GM10248 (cell line): ENCODE results near the gene ETS1.

Source experiments
- CTCF ChIA-PET: fragments of 300-600 bp; sonication (Branson Sonifier 250); formaldehyde crosslinking; extraction: SDS; loops from one replicate; lab custom pipeline; 2021; ENCODE audit warnings: antibody characterized with exemption; lab: Yijun Ruan, JAX
- POLR2A ChIA-PET: fragments of 350-650 bp; sonication (Branson Sonifier 250); formaldehyde crosslinking; extraction: SDS; loops from one replicate; lab custom pipeline; 2020; ENCODE audit warnings: antibody characterized with exemption; lab: Yijun Ruan, JAX
- DNase-seq: peaks from one replicate; pipeline ENCODE4 v3.0.0; 2012; ENCODE audit errors: extremely low spot score
- TF ChIP-seq, protein P1 (sequence below): IDR thresholded peaks from 2 replicates; pipeline ENCODE4 v1.5.1; 2012; ENCODE audit warnings: mild to moderate bottlenecking, low read depth; ENCODE audit errors: extremely low read depth, missing control alignments, control extremely low read depth

Gene ETS1

DNA sequence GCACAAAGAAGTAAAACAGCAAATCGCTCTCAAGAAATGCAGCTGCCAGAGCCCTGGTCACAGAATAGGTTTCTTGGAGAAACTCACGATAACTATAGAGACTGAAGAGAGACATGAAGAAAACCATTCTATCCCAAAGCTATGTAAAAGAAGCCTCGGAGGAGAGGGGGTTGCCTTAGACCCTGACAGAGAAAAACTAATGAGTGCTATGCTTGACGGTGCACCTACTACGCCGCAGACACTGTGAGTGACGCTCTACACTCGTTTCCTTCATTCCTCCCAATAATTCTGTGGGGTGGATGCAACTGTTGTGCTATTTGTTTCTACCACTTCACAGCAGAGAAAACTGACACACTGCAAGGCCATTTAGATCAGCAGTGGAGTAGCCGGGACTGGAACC lies 121.8 kb downstream of the ETS1 start:
- CTCF ChIA-PET = interaction anchor here (0.9 to 2.0 kb wide), 6 partner anchors 9 to 175 kb away, joined by 3 to 5 read pairs (median 4); no protein-coding TSS in a partner anchor
- POLR2A ChIA-PET = no interaction called here
- TF ChIP-seq, protein P1, sequence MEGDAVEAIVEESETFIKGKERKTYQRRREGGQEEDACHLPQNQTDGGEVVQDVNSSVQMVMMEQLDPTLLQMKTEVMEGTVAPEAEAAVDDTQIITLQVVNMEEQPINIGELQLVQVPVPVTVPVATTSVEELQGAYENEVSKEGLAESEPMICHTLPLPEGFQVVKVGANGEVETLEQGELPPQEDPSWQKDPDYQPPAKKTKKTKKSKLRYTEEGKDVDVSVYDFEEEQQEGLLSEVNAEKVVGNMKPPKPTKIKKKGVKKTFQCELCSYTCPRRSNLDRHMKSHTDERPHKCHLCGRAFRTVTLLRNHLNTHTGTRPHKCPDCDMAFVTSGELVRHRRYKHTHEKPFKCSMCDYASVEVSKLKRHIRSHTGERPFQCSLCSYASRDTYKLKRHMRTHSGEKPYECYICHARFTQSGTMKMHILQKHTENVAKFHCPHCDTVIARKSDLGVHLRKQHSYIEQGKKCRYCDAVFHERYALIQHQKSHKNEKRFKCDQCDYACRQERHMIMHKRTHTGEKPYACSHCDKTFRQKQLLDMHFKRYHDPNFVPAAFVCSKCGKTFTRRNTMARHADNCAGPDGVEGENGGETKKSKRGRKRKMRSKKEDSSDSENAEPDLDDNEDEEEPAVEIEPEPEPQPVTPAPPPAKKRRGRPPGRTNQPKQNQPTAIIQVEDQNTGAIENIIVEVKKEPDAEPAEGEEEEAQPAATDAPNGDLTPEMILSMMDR = no peak
- no peak for DNase-seq

DNA sequence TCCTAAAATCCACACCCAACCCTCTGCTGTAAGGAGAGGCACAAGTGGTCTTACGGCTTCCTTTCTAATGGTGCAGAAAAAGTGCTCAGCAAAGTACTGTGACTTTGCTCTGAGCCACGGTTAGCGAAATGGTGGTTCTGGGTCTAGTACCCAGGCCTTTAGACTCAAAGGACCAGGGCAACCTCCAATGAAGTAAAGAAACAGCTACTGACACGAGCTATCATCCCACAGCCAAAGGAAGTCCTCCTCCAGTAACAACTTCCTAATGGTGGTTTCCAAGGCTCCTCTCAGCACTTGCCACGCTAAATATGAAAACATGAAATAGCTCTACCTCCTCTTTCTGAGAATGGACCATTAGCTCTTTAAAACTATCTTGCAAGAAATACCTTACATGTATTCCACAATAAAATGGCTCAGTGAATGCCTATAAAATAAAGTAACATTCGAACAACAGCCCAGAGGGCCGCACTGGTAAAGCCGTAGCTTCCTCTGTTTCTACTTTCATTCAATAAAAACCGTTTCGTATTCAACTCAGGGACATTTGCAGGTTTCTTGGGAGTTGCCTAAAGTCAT lies 122.4 kb downstream of the ETS1 start:
- TF ChIP-seq, protein P1 = no peak
- CTCF ChIA-PET = interaction anchor here (0.9 to 2.0 kb wide), 6 partner anchors 8 to 175 kb away, joined by 3 to 5 read pairs (median 4); no protein-coding TSS in a partner anchor
- DNase-seq = no peak
- POLR2A ChIA-PET = no interaction called here

DNA sequence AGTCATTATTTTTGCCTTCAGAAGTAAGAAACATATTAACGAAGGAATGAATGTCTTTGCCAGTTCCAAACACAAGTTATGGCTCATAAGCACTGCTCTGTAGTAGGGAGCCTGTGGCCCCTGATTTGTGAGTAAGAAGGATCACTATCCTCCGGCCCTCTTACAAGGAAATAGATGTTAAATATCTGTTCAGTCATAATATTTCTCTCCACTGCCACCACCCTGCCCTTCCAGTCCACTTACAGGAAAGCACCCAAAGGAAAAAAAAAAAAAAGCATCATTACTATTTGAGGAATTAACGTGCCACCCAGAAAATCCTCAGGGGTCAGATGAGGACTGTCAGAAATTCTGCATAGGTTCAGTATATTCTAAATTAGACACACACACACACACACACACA lies 123.4 kb downstream of the ETS1 start:
- TF ChIP-seq, protein P1 = no peak
- POLR2A ChIA-PET = no interaction called here
- CTCF ChIA-PET = interaction anchor here (1.7 kb wide), 1 partner anchor 36 kb away, joined by 4 read pairs; no protein-coding TSS in a partner anchor
- no peak for DNase-seq

DNA sequence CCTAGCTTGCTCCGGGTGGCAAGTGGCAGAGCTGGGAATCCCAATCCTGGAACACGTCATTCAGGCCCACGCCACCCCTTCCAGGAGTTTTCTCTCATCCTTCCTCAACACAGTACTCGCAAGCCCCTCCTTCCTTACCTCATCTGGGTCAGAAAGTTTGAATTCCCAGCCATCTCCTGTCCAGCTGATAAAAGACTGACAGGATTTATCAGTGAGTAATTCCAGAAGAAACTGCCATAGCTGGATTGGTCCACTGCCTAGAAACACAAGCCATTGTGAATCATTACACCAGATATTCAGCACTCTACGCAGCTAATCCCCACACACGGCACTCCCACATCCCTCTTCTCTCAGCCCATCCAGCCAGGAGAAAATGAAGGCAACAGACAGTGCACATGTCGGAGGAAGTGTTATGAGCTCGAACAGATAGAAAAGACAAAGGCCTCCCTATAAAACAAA lies 124.0 kb downstream of the ETS1 start:
- DNase-seq = no peak
- ChIA-PET CTCF (interaction anchor here (1.0 kb wide), 2 partner anchors 13 to 21 kb away, joined by 3 read pairs; no protein-coding TSS in a partner anchor), POLR2A (no interaction called here)
- TF ChIP-seq, protein P1 = no peak

DNA sequence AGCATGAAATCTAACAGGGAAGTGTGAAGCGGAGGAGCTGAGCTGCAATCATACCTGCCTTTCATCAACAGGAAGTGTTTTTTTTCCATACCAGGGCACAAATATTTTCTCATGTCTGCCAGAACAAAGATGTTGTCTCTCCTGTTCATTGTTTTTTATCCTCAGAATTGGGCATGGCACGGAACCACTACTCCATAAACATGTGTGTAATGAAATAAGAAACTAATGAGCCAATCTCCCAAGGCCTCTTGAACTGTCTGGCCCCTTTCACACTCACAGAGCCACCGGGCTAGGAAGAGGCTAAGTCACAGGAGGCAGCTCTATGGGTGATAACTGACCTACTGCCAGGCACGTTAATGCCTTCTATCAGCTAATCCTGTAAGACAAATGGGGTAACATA lies 124.4 kb downstream of the ETS1 start:
- POLR2A ChIA-PET = no interaction called here
- DNase-seq = no peak
- TF ChIP-seq, protein P1 = no peak
- CTCF ChIA-PET = interaction anchor here (1.0 kb wide), 2 partner anchors 13 to 20 kb away, joined by 3 read pairs; no protein-coding TSS in a partner anchor

DNA sequence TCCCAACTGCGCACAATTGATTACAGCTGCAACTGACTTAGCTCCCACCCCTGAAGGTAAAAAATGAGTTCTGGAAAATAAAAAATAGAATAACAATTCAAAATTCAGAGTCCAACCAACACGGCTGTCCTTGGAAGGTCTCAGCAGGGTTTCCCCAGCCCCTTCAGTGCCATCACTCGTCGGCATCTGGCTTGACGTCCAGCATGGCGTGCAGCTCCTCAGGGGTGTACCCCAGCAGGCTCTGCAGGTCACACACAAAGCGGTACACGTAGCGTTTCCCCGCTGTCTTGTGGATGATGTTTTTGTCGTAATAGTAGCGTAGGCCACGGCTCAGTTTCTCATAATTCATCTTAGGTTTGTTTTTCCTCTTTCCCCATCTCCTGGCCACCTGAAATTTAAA lies 125.2 kb downstream of the ETS1 start:
- TF ChIP-seq, protein P1 = no peak
- CTCF ChIA-PET = no interaction called here
- DNase-seq = no peak
- POLR2A ChIA-PET = no interaction called here
